ENCODE data around the gene F5. TPM values are rescaled to one million over a fixed set of nuclear protein-coding genes. Genes with fewer than 3 reads are reported as not detected.
"Not testable (repeated sequence)": the region's sequence is repeated elsewhere in the genome, so short reads cannot be mapped to it uniquely, and the experiment has no call there.

F5 gene
- total RNA-seq, 1 donor from 2014 or later: not detected

- DNase-seq (ENCODE audit: extremely low read depth, low read depth, low spot score): peak; percentile 22
These were observed 74.8 kb downstream of the F5 start for GRCh38 chr1:169511316-169512005.

GRCh38 chr1:169510060-169510459, 76.2 kb downstream of the F5 start:
- no peak for DNase-seq (ENCODE audit: extremely low read depth, low read depth, low spot score)

DNA sequence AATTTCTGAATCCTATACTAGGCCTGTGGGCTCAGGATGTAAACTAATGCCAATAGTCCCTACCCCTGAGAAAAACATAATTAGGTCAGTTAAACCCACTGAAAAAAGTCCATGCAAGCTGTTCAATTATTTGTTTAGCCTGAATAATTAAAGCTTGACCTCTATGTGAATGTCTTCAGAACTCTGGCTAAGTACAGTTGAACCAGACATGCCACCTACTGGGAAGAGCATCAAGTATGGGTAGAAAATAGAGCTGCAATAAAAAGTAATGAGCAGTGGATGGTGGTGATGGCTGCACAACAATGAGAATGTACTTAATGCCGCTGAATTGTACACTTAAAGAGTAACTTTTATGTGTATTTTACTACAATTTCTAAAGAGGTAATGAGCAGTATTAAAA, 76.9 kb downstream of the F5 start:
- no peak for DNase-seq (ENCODE audit: extremely low read depth, low read depth, low spot score)

DNA sequence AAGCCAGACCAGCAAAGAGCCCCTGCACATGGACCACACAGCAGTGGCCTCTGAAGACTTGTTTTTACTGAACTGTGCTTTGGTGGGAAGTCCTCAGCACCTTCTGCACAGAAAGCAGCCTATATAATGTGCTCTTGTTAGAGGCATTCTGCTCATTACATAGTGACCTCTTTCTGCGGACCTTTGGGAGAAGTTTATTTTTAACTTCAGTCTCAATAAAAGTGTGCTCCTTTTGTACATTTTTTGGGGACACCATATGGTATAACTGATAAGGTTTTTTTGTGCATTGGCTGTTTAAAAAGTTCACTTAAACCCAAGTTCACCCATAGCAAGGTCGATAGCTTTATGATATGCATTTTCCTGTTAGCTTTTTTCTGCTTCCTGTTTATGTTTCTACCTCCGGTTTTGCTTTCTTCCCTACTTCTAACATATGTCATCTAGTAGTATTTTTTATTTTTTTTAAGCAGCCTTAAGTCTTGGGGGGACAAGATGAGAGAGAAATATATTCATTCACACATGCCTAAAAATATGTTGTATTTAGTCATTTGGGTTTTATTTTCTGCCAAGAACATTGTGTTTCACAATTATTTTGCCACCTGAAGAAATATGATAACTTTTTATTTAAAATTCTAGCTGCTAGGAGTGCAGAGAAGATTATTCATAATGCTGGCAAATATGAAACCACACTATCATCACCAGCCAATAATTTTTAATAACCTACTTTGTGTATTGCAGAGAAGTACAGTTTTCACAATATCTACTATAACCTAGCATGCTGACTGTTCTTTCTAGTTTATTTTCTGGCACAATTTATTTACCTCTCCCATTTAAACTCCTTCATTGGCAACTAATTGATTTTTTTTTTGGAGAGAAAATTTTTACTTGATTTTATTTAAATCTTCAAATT, 77.6 kb downstream of the F5 start:
- DNase-seq (ENCODE audit: extremely low read depth, low read depth, low spot score): no peak

GRCh38 chr1:169507413-169507812, 78.9 kb downstream of the F5 start:
- no peak for DNase-seq (ENCODE audit: extremely low read depth, low read depth, low spot score)

DNA sequence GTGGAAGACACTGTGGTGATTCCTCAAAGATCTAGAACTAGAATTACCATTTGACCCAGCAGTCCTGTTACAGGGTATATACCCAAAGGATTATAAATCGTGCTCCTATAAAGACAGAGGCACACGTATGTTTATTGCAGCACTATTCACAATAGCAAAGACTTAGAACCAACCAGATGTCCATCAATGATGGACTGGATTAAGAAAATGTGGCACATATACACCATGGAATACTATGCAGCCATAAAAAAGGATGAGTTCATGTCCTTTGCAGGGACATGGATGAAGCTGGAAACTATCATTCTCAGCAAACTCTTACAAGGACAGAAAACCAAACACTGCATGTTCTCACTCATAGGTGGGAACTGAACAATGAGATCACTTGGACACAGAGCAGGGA, 82.7 kb downstream of the F5 start:
- DNase-seq (ENCODE audit: extremely low read depth, low read depth, low spot score): not testable (repeated sequence)

DNA sequence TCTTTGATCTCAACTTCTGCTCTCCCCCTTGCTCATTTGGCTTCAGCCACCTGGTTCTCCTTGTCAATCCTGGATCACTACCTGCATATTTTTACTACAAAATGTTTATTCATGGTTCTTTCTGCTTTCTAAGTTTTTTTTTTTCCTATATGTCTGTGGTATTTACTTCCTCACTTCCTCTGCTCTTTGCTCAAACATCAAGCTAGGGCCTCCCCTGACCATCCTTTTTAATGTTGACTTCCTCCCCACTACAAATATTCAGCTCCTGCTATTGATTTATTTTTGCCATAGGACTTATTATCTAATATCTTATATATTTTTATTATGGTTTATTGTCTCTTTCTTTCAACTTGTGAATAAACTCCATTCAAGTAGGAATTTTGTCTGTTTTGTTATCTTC, 86.5 kb downstream of the F5 start:
- DNase-seq (ENCODE audit: extremely low read depth, low read depth, low spot score): no peak

GRCh38 chr1:169497317-169497716, 89.0 kb downstream of the F5 start:
- DNase-seq (ENCODE audit: extremely low read depth, low read depth, low spot score): no peak

DNA sequence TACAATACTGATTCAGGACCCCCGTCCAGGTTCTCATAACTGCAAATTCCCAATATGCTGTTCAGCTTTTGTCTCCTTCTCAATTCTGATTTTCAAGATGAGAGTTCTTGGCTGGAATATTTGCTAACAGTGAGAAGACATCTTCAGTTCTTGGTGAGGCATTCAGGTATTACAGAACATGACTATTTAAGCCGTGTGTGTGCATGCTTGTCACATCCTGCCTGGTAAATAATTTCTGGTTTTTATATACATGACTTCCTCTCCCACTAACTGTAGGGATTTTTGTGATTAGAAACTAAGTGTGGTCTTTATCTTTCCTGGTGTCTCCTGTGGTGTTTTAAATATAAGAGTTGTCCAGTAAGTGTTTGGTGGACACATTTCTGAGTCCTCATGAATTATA, 90.4 kb downstream of the F5 start:
- DNase-seq (ENCODE audit: extremely low read depth, low read depth, low spot score): no peak

DNA sequence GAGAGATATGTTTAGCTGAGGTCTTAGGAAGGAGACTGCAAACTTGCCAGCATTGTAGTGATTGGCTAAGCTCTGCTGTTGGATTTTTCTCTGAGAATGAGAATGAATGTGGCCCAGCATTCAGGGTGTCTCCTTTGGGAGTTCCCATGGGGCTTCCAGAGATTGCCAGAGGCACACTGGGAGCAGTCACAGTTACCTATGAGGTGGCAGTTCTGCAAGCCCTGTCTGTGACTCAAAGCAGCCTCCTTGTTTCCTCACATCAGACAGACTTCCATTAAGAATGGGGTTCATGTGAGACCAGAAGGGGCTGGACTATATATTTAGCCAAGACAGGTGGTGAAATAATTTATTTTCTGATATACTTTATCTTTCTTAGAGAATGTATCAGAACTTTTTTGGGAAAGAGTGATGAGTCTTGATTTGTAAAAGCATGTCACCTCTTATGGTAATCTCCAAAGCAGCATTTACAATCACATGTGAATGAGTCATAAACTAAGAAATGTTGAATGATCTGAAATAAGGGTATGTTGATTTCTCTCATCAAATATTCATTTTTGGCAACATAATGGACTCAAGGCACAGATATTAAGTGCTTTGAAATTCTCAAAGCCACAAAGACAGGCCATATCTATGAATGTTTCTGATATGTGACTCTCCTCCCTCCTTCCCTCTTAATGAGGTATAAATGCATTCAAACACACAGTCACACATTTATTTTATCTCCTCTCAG, 91.1 kb downstream of the F5 start:
- DNase-seq (ENCODE audit: extremely low read depth, low read depth, low spot score): no peak

DNA sequence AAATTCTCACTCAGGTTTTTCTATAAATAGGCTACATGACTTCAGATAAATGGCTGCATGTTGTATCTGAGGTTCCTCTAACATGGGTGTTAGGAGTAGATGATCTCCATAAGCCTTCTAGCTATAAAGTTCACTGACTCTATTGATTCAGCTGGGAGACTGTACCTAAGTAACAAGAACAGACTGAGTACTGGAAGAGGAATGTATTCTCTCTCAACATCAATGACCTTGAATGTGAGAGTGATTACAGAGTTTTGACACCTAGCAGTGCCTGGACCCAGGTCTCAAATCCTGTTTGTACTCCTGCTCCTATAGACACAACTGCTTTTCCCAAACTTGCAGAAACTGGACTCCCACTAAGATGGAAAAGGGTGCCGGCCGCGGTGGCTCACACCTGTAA, 91.9 kb downstream of the F5 start:
- DNase-seq (ENCODE audit: extremely low read depth, low read depth, low spot score): no peak

- DNase-seq (ENCODE audit: extremely low read depth, low read depth, low spot score): no peak
These were observed 93.0 kb downstream of the F5 start for GRCh38 chr1:169493251-169493650.

GRCh38 chr1:169491845-169492281, 94.4 kb downstream of the F5 start:
- DNase-seq (ENCODE audit: extremely low read depth, low read depth, low spot score): no peak

DNA sequence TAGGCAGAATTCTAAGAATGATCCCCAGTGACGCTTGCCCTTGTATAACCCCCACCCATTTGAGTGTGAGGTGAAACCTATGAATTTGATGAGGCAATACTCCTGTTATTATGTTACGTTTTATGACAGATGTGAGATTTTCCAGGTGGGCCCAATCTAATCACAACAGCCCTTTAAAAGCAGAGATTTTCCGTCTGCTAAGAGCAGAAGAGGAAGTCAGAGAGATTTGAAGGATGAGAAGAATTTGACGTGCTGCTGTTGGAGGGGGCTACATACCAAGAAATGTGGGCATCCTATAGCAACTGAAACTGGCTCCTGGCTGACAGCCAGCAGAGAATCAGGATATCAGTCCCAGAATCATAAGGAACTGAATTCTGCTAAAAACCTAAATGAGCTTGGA, 98.1 kb downstream of the F5 start:
- DNase-seq (ENCODE audit: extremely low read depth, low read depth, low spot score): no peak

- DNase-seq (ENCODE audit: extremely low read depth, low read depth, low spot score): no peak
These were observed 98.7 kb downstream of the F5 start for GRCh38 chr1:169487561-169487960.

DNA sequence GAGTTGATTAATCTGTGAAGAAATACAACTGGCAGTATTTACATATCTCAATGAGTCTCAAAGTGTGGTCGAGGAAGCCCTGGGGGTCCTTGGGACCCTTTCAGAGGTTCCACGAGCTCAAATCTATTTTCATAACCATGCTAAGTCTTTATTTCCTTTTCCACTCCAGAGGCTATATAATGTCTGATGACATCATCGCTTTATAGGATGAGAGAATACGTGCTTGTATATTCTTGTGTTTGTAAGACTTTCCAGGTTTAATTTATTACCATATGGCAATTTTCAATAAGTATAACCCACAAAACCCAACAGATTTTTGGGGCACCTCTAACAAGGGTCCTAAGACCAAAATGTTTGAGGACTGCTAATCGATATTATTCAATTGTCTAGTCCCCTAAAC, 99.1 kb downstream of the F5 start:
- no peak for DNase-seq (ENCODE audit: extremely low read depth, low read depth, low spot score)

GRCh38 chr1:169486281-169487051, 99.8 kb downstream of the F5 start:
- peak; percentile 65 for DNase-seq (ENCODE audit: extremely low read depth, low read depth, low spot score)

- DNase-seq (ENCODE audit: extremely low read depth, low read depth, low spot score): peak; percentile 76
These were observed 100.6 kb downstream of the F5 start, which contains the start of gene SLC19A2 for GRCh38 chr1:169485431-169486280. SLC19A2 (minus strand) TSS chr1:169485944; CDS start chr1:169485766, 178 bp downstream.

DNA sequence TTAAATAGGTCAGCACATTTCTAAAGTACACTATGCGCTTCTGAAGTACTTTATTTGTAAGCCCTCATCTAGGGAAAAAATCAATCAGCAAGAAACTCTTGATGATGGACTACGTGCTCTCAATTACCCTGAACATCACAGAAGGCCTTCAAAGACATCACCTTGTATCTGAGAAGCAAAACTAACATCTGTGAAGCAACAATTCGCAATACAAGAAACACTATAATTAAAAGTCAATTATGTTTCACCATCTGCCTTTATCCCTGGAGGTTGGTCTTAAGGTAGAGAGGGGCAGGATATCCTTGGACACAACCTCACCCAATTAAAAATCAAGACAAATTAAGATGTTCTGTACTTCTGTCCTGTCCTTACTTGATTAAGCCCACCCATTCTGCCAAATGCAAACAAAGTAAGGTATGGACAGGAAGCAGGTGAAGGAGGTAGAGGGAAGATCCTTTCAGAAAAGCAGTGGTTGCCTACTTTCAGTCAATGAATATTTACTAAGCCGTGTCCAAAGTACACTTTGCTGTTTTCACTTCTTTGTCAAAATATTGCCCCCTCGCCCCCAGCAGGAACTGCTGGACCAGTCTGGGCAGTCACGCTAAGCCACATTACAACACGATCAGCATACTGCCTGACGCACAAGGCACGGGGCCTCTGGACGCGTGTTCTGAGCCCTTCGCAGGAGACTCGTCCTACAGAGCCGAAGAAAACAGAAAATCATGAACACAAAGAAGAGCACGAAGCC, 101.4 kb downstream of the F5 start:
- DNase-seq (ENCODE audit: extremely low read depth, low read depth, low spot score): no peak

Measured in glomerular endothelial cell (primary cell).